ENCODE results near the gene ADAMTS12.

Gene ADAMTS12

GRCh38 chr5:33769196-33769595 lies 122.6 kb downstream of the ADAMTS12 start:
- no peak for DNase-seq (ENCODE audit: insufficient read length, low spot score)
- no peak for FAIRE-seq

DNA sequence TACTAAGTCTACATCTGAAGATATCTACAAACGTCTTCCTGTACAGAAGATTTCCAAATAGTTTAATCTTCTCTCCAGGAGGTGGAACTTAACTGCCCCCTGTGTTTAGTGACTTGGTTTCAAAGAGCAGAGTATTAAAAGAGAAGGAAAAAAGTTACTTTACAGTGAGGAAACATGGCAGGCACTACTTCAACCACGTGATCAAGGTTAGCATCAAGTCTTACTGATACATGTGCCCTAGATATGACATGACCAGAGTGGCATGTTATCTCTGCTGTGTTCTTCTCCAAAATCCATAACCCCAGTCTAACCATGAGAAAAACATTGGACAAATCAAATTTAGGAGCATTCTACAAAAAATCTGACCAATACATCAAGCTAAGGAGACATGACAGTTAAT lies 125.8 kb downstream of the ADAMTS12 start:
- peak; percentile 88 for FAIRE-seq
- DNase-seq (ENCODE audit: insufficient read length, low spot score) = no peak

GRCh38 chr5:33764786-33765185 lies 127.0 kb downstream of the ADAMTS12 start:
- FAIRE-seq = no peak
- DNase-seq (ENCODE audit: insufficient read length, low spot score) = no peak

DNA sequence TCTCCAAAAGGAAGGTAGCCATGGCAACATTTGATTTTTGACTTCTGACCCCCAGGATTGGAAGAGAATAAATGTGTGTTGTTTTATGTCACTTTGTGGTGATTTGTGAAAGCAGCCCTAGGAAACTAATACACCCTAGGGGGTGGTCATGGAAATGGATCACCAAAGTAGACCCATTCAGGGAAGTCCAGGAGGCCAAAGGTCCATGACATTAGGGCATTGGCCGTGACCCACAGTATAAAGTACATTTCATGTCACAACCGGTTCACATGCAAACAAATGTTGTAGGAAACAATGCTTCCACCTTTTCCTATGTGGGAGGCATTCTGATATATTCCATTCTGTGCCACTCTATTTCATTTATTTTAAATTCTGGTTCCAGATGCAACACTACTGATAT lies 128.4 kb downstream of the ADAMTS12 start:
- peak; percentile 16 for FAIRE-seq
- DNase-seq (ENCODE audit: insufficient read length, low spot score) = no peak

- no peak for DNase-seq (ENCODE audit: insufficient read length, low spot score)
- peak; percentile 74 for FAIRE-seq
Observed at GRCh38 chr5:33762859-33763258, 128.9 kb downstream of the ADAMTS12 start.

DNA sequence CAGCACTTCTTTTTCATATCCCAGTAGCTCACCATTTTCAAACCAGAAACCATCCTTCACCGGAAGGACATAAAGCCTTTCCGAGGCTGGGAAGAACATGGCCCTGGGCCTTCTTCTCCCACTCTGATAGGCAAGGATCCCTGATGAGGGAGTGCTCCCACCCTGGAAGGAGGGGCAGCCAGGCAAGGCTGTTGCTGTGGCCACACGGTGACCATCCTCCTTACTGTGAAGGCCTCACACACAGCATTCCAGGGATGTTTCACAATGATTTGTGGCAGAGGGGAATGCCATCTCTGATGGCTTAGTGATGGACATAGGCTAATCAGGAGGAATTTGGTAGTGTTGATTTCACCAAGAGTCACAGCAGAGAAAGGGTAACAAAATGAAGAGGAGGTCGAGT lies 130.7 kb downstream of the ADAMTS12 start:
- peak; percentile 91 for FAIRE-seq
- DNase-seq (ENCODE audit: insufficient read length, low spot score) = peak; percentile 56

- FAIRE-seq (peak; percentile 67), DNase-seq (ENCODE audit: insufficient read length, low spot score) (no peak)
Observed at GRCh38 chr5:33758737-33759136, 133.1 kb downstream of the ADAMTS12 start.

DNA sequence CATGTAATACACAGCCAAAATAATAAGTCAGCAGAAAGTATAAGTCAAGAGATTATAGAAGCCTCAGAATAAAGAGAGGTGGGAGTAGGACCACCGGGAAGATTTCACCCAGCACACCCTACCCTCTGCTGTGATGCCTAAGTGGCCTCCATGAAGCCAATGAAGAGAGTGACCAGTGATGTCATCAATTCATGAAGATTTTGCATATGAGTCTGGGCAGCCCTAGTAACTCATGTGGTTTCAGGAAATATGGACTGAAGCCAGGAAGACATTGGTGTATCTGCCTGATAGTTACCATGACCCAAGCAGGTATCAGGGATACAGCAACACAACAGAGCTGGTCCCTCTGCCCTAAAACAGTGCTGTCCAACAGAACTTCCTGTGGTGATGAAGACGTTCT lies 135.3 kb downstream of the ADAMTS12 start:
- peak; percentile 74 for FAIRE-seq

GRCh38 chr5:33755231-33755630 lies 136.6 kb downstream of the ADAMTS12 start:
- peak; percentile 77 for FAIRE-seq
- DNase-seq (ENCODE audit: insufficient read length, low spot score) = no peak

More for the DNA sequence above, 135.3 kb downstream of the ADAMTS12 start:
- no peak for DNase-seq (ENCODE audit: insufficient read length, low spot score)

DNA sequence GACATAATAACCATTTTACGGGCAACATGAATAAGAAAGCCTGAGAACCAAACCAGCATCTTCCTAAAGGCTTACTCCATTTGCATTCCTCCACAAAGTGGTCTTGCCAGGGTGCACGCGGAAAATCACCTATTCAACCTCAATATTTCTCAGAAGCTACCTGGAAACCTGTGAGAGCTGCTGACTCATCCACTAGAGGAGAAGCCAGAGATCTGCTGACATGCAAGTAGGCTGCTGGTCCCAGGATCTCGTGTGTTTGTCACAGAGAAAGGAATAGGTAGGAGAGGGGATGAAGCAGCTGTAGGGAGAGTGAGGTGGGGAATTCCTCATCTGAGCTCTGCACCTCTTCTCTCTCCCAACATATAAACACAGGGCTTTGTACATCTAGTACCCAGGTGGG lies 138.1 kb downstream of the ADAMTS12 start:
- no peak for FAIRE-seq
- no peak for DNase-seq (ENCODE audit: insufficient read length, low spot score)

DNA sequence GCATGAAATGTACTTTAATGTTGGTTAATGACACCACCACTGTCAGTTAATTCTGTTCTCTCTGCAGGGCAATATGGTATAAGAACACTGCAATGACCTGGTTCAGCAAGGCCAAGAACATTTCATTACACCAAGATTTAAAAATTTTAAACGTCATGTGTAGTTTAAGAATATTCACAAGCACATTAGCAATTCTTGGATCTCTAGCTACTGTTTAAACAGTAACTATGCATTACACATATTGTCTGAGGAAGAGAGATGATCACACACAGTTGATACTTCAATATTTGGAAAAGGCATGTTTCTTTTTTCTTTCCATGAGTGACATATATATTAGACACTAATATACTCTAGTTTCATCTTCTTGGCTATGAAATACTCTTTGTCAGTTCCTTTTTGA lies 143.0 kb downstream of the ADAMTS12 start:
- peak; percentile 49 for FAIRE-seq
- no peak for DNase-seq (ENCODE audit: insufficient read length, low spot score)

DNA sequence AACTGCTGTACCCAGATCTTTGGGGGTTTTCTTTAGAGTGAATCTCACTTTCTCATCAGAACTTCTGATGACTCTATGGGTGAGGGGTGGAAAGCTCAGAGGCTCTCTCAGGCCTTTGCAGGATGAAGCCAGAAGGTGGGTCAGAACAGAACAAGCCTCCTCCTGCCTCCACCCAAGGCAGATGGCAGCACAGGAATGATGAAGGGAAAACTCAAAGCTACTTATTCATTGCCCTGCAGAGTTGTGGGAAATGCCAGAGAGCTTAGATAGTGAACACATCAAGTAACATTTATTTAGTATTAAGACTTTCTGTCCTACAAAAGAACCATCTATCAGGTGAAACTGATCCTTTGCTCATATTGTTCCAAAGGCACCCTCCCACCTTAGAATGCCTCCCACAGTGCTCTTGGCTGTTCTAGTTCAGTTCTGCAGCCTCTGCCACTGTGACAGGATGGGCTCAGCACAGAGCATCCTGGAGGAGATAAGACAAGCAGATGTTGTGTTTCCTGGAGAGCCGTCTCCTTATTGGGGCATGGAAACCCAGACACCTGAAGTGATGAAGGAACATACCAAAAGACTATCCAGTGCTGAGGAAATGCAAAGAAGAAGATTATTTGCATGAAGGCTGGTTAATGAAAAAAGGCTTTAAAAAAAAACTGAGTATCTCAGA lies 146.6 kb downstream of the ADAMTS12 start:
- DNase-seq (ENCODE audit: insufficient read length, low spot score) (no peak), FAIRE-seq (peak; percentile 38)

DNA sequence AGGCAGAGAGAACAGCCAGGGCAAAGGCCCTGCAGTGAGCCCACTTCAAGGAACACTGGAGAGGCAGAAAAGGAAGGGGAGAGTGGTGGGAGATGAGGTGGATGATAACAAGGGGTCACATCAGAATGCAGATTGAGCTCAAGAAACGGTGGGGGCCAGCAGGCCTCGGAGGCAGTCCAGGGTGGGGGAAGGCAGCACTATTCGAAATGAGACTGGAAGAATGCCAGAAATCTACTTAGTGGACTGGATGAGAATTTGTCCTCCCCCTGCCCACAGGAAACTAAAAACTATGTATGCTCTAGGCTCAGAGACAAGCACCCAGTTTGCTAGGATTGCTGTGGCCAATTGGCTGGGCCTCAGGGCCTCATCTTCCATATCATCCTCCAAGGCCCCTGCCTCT lies 148.7 kb downstream of the ADAMTS12 start:
- FAIRE-seq (no peak), DNase-seq (ENCODE audit: insufficient read length, low spot score) (no peak)

- DNase-seq (ENCODE audit: insufficient read length, low spot score) (no peak), FAIRE-seq (no peak)
Observed at GRCh38 chr5:33742181-33742580, 149.6 kb downstream of the ADAMTS12 start.

DNA sequence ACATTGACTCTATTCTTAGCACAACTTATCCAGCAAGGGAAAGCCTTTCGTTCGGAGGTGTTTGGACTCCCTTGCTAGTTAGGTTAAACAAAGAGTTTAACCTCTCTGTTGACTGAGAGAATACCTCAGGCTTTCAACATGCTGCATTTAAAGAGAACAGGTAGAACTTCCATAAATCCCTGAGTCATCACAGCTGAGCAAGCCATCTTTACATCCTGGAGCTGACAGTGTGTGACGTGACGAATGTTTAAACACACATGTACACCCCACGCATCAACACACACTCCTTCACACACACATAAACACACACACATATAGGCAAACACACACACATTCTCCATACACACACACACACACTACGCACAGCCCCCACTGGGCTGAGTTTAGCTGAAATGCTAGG lies 152.8 kb downstream of the ADAMTS12 start:
- DNase-seq (ENCODE audit: insufficient read length, low spot score) (no peak), FAIRE-seq (peak; percentile 38)

- DNase-seq (ENCODE audit: insufficient read length, low spot score) = no peak
- FAIRE-seq = no peak
Observed at GRCh38 chr5:33738097-33738496, 153.7 kb downstream of the ADAMTS12 start.

DNA sequence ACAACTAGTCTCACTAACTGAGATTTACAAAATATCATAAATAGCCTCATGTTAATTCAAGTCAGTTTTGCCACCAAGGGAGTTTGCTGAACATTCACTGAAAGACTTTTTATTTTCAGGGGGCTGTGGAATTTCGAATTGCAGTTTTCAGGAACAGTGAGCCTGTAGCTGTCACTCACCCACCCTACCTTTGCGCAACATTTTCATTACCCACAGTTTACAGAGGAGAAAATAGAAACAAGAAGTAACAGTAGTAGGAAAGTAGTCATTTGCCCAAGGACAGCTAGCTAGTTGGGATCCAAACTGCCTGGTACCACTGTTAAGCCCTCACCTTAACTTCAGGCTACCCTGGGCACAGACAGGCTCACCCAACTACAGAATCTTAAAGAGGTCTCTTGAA lies 154.1 kb downstream of the ADAMTS12 start:
- FAIRE-seq (no peak), DNase-seq (ENCODE audit: insufficient read length, low spot score) (no peak)

- FAIRE-seq (no peak), DNase-seq (ENCODE audit: insufficient read length, low spot score) (no peak)
Observed at GRCh38 chr5:33737284-33737683, 154.5 kb downstream of the ADAMTS12 start.

DNA sequence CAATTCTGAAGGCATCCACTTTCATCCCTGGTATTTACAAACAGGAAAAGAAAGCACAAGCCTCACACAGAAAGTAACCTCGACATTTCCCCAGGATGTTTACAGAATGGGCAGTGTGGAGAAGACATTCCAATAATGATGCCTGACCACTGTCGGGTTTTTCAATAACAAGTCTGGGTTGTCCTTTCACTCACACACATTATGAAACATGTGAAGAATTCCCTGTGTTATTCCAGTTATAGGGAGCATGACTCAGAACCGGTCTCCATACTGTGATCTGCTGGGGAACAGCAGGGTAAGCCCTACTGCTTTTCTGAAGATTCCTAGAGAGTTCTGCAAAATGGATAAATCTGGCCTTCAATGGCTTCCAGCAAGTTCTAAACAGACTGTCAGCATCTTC lies 155.3 kb downstream of the ADAMTS12 start:
- peak; percentile 46 for FAIRE-seq
- DNase-seq (ENCODE audit: insufficient read length, low spot score) = peak; percentile 64

GRCh38 chr5:33735072-33735471 lies 156.7 kb downstream of the ADAMTS12 start:
- no peak for DNase-seq (ENCODE audit: insufficient read length, low spot score)
- no peak for FAIRE-seq

- DNase-seq (ENCODE audit: insufficient read length, low spot score) (no peak), FAIRE-seq (no peak)
Observed at GRCh38 chr5:33734537-33734936, 157.3 kb downstream of the ADAMTS12 start.

DNA sequence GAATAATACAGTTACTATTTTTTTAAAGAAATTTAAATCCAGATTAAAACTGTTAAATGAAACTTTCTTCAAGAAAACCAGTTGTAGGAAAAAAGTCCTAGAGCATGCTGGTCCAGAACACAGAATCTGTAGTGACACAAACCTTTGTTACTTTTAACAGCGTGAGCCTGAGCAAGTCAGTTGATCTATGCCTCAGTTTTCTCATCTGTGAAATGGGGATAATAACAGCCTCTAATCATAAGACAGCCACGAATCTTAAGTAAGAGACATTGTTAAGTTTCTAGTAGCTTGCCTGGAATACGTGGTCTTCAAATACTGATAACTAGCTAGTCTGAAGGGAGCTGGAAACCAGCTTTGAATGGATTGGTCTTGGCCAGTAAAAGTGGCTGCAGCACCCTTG lies 158.6 kb downstream of the ADAMTS12 start:
- no peak for DNase-seq (ENCODE audit: insufficient read length, low spot score)
- peak; percentile 28 for FAIRE-seq

Data from HTR-8/SVneo (cell line).